Activated naive CD8-positive, alpha-beta T cell (primary cell): ENCODE measurements around the gene CLIP4.
"Not testable (repeated sequence)": the region's sequence is repeated elsewhere in the genome, so short reads cannot be mapped to it uniquely, and the experiment has no call there.

Source experiments
- H3K27ac Mint-ChIP-seq: one replicate; pipeline ENCODE4 v1.8.0; 2021; ENCODE audit warnings: mixed read lengths
- H3K27me3 Mint-ChIP-seq: one replicate; pipeline ENCODE4 v1.8.0; 2021; ENCODE audit warnings: mixed read lengths
- H3K36me3 Mint-ChIP-seq: one replicate; pipeline ENCODE4 v1.8.0; 2021; ENCODE audit warnings: mixed read lengths
- H3K4me1 Mint-ChIP-seq: one replicate; pipeline ENCODE4 v1.8.0; 2021; ENCODE audit warnings: low read depth, mixed read lengths
- H3K4me3 Mint-ChIP-seq: one replicate; pipeline ENCODE4 v1.8.0; 2021; ENCODE audit warnings: mild to moderate bottlenecking, mixed read lengths
- H3K9me3 Mint-ChIP-seq: one replicate; pipeline ENCODE4 v1.8.0; 2021; ENCODE audit warnings: low read depth, mixed read lengths

CLIP4 gene

GRCh38 chr2:29080886-29081743, 34.1 kb upstream of the CLIP4 start:
- H3K27me3 Mint-ChIP-seq, result no peaks in the 10 kb centered on the region
- H3K4me3 Mint-ChIP-seq, result no peak overlapping the region
- no peak overlapping the region for H3K27ac Mint-ChIP-seq
- H3K4me1 Mint-ChIP-seq, result no peaks in the 10 kb centered on the region
- no peaks in the 10 kb centered on the region for H3K9me3 Mint-ChIP-seq
- peaks cover 3% of the 10 kb centered on the region for H3K36me3 Mint-ChIP-seq

- H3K27ac Mint-ChIP-seq, result no peak overlapping the region
- no peak overlapping the region for H3K4me3 Mint-ChIP-seq
- H3K36me3 Mint-ChIP-seq, result peaks cover 3% of the 10 kb centered on the region
- H3K4me1 Mint-ChIP-seq, result no peaks in the 10 kb centered on the region
- H3K9me3 Mint-ChIP-seq, result no peaks in the 10 kb centered on the region
- no peaks in the 10 kb centered on the region for H3K27me3 Mint-ChIP-seq
These were observed 32.3 kb upstream of the CLIP4 start for GRCh38 chr2:29082804-29083495.

- Mint-ChIP-seq H3K4me3 (no peak overlapping the region), H3K4me1 (no peaks in the 10 kb centered on the region), H3K27ac (no peak overlapping the region), H3K27me3 (peaks cover 3% of the 10 kb centered on the region), H3K9me3 (no peaks in the 10 kb centered on the region), H3K36me3 (peaks cover 3% of the 10 kb centered on the region)
These were observed 30.7 kb upstream of the CLIP4 start for GRCh38 chr2:29084554-29084953.

- not testable (repeated sequence) for H3K36me3 Mint-ChIP-seq, H3K4me1 Mint-ChIP-seq, H3K9me3 Mint-ChIP-seq, H3K27me3 Mint-ChIP-seq, H3K27ac Mint-ChIP-seq, H3K4me3 Mint-ChIP-seq
These were observed 24.9 kb upstream of the CLIP4 start for GRCh38 chr2:29090311-29090710.

- no peak overlapping the region for H3K27ac Mint-ChIP-seq
- H3K4me3 Mint-ChIP-seq, result no peak overlapping the region
- no peaks in the 10 kb centered on the region for H3K9me3 Mint-ChIP-seq
- H3K4me1 Mint-ChIP-seq, result no peaks in the 10 kb centered on the region
- no peaks in the 10 kb centered on the region for H3K36me3 Mint-ChIP-seq
- H3K27me3 Mint-ChIP-seq, result no peaks in the 10 kb centered on the region
These were observed 18.2 kb upstream of the CLIP4 start for GRCh38 chr2:29096969-29097368.

GRCh38 chr2:29097569-29097968, 17.6 kb upstream of the CLIP4 start:
- no peaks in the 10 kb centered on the region for H3K9me3 Mint-ChIP-seq
- H3K4me1 Mint-ChIP-seq, result no peaks in the 10 kb centered on the region

GRCh38 chr2:29100564-29100963, 14.7 kb upstream of the CLIP4 start:
- no peaks in the 10 kb centered on the region for H3K4me1 Mint-ChIP-seq
- no peaks in the 10 kb centered on the region for H3K9me3 Mint-ChIP-seq
- peaks cover 2% of the 10 kb centered on the region for H3K27me3 Mint-ChIP-seq
- H3K4me3 Mint-ChIP-seq, result no peak overlapping the region
- H3K36me3 Mint-ChIP-seq, result no peaks in the 10 kb centered on the region
- no peak overlapping the region for H3K27ac Mint-ChIP-seq

More at GRCh38 chr2:29097569-29097968, 17.6 kb upstream of the CLIP4 start:
- no peaks in the 10 kb centered on the region for H3K27me3 Mint-ChIP-seq
- no peaks in the 10 kb centered on the region for H3K36me3 Mint-ChIP-seq
- no peak overlapping the region for H3K4me3 Mint-ChIP-seq
- H3K27ac Mint-ChIP-seq, result no peak overlapping the region

- no peak overlapping the region for H3K4me3 Mint-ChIP-seq
- H3K27me3 Mint-ChIP-seq, result peaks cover 4% of the 10 kb centered on the region
- no peaks in the 10 kb centered on the region for H3K36me3 Mint-ChIP-seq
- H3K9me3 Mint-ChIP-seq, result no peaks in the 10 kb centered on the region
- H3K27ac Mint-ChIP-seq, result no peak overlapping the region
- H3K4me1 Mint-ChIP-seq, result no peaks in the 10 kb centered on the region
These were observed 10.5 kb upstream of the CLIP4 start for GRCh38 chr2:29104688-29105087.

GRCh38 chr2:29105375-29105774, 9.8 kb upstream of the CLIP4 start:
- no peak overlapping the region for H3K27ac Mint-ChIP-seq
- no peaks in the 10 kb centered on the region for H3K9me3 Mint-ChIP-seq
- H3K4me3 Mint-ChIP-seq, result no peak overlapping the region
- no peaks in the 10 kb centered on the region for H3K4me1 Mint-ChIP-seq
- H3K27me3 Mint-ChIP-seq, result peaks cover 4% of the 10 kb centered on the region
- no peaks in the 10 kb centered on the region for H3K36me3 Mint-ChIP-seq

GRCh38 chr2:29106256-29106655, 9.0 kb upstream of the CLIP4 start:
- no peaks in the 10 kb centered on the region for H3K36me3 Mint-ChIP-seq
- H3K4me3 Mint-ChIP-seq, result no peak overlapping the region
- H3K9me3 Mint-ChIP-seq, result no peaks in the 10 kb centered on the region
- H3K27ac Mint-ChIP-seq, result no peak overlapping the region
- no peaks in the 10 kb centered on the region for H3K4me1 Mint-ChIP-seq
- peaks cover 4% of the 10 kb centered on the region for H3K27me3 Mint-ChIP-seq

- Mint-ChIP-seq H3K4me3 (no peak overlapping the region), H3K4me1 (no peaks in the 10 kb centered on the region), H3K36me3 (no peaks in the 10 kb centered on the region), H3K27me3 (peaks cover 4% of the 10 kb centered on the region), H3K27ac (no peak overlapping the region), H3K9me3 (no peaks in the 10 kb centered on the region)
These were observed 8.2 kb upstream of the CLIP4 start for GRCh38 chr2:29106980-29107388.

- H3K4me1 Mint-ChIP-seq, H3K36me3 Mint-ChIP-seq, H3K9me3 Mint-ChIP-seq, H3K27ac Mint-ChIP-seq, H3K27me3 Mint-ChIP-seq, H3K4me3 Mint-ChIP-seq: not testable (repeated sequence)
These were observed 7.7 kb upstream of the CLIP4 start for GRCh38 chr2:29107547-29107946.

GRCh38 chr2:29108225-29108624, 7.0 kb upstream of the CLIP4 start:
- H3K27me3 Mint-ChIP-seq, result peaks cover 3% of the 10 kb centered on the region
- no peaks in the 10 kb centered on the region for H3K36me3 Mint-ChIP-seq
- H3K4me1 Mint-ChIP-seq, result no peaks in the 10 kb centered on the region
- H3K9me3 Mint-ChIP-seq, result no peaks in the 10 kb centered on the region
- H3K4me3 Mint-ChIP-seq, result no peak overlapping the region
- H3K27ac Mint-ChIP-seq, result no peak overlapping the region

GRCh38 chr2:29109246-29109645, 6.0 kb upstream of the CLIP4 start:
- no peaks in the 10 kb centered on the region for H3K36me3 Mint-ChIP-seq
- no peak overlapping the region for H3K4me3 Mint-ChIP-seq
- no peaks in the 10 kb centered on the region for H3K9me3 Mint-ChIP-seq
- peaks cover 4% of the 10 kb centered on the region for H3K4me1 Mint-ChIP-seq
- H3K27me3 Mint-ChIP-seq, result peaks cover 3% of the 10 kb centered on the region
- H3K27ac Mint-ChIP-seq, result no peak overlapping the region

GRCh38 chr2:29110916-29111535, 4.2 kb upstream of the CLIP4 start:
- H3K36me3 Mint-ChIP-seq, result no peaks in the 10 kb centered on the region

More at GRCh38 chr2:29110916-29111535, 4.2 kb upstream of the CLIP4 start:
- no peaks in the 10 kb centered on the region for H3K9me3 Mint-ChIP-seq
- no peak overlapping the region for H3K27ac Mint-ChIP-seq
- peaks cover 3% of the 10 kb centered on the region for H3K27me3 Mint-ChIP-seq
- H3K4me3 Mint-ChIP-seq, result no peak overlapping the region
- peaks cover 11% of the 10 kb centered on the region for H3K4me1 Mint-ChIP-seq
